GM23248 (cell line): ENCODE measurements around the gene ATP2B1. TPM values are rescaled to one million over a fixed set of nuclear protein-coding genes. Genes with fewer than 3 reads are reported as not detected.
A peak's percentile ranks its signal among the peaks of the same experiment; 100 is the strongest.

ENCODE experiments used
- DNase-seq: peaks from one replicate; pipeline ENCODE4 v3.0.0-alpha.2; 2015
- H2AFZ ChIP-seq: fragments of 200-600 bp; sonication (generic); 2 replicates; pipeline ENCODE4 v1.6.1; 2016; ENCODE audit warnings: antibody characterized with exemption
- H3F3A ChIP-seq: fragments of 200-600 bp; sonication (generic); 2 replicates; pipeline ENCODE4 v1.6.1; 2016; ENCODE audit warnings: mild to moderate bottlenecking, antibody characterized with exemption, mixed run types; ENCODE audit not compliant: insufficient read depth
- H3K27ac ChIP-seq: fragments of 200-600 bp; sonication (generic); 2 replicates; pipeline ENCODE4 v1.5.1; 2016; ENCODE audit warnings: mild to moderate bottlenecking
- H3K27me3 ChIP-seq: fragments of 200-600 bp; sonication (generic); replicated peaks from 2 replicates; pipeline ENCODE4 v1.6.1; 2016; ENCODE audit warnings: mild to moderate bottlenecking; ENCODE audit not compliant: insufficient read depth
- H3K36me3 ChIP-seq: fragments of 200-600 bp; sonication (generic); 2 replicates; pipeline ENCODE4 v1.6.1; 2016; ENCODE audit warnings: low read depth, mild to moderate bottlenecking
- H3K4me1 ChIP-seq: fragments of 200-600 bp; sonication (generic); 2 replicates; pipeline ENCODE4 v1.6.1; 2016; ENCODE audit warnings: mild to moderate bottlenecking; ENCODE audit not compliant: insufficient read depth
- H3K4me2 ChIP-seq: fragments of 200-600 bp; sonication (generic); one replicate; pipeline ENCODE4 v1.6.1; 2016; ENCODE audit warnings: mild to moderate bottlenecking; ENCODE audit not compliant: unreplicated experiment
- H3K4me3 ChIP-seq: fragments of 200-600 bp; sonication (generic); 2 replicates; pipeline ENCODE4 v1.5.1; 2016; ENCODE audit warnings: mild to moderate bottlenecking
- H3K79me2 ChIP-seq: fragments of 200-600 bp; sonication (generic); 2 replicates; pipeline ENCODE4 v1.6.1; 2016; ENCODE audit warnings: mild to moderate bottlenecking; ENCODE audit not compliant: insufficient read depth
- H3K9ac ChIP-seq: fragments of 200-600 bp; sonication (generic); 2 replicates; pipeline ENCODE4 v1.6.1; 2016; ENCODE audit warnings: mild to moderate bottlenecking
- H3K9me2 ChIP-seq: fragments of 200-600 bp; sonication (generic); 2 replicates; pipeline ENCODE4 v1.6.1; 2016; ENCODE audit warnings: mixed run types, mild to moderate bottlenecking, moderate library complexity; ENCODE audit not compliant: insufficient read depth
- H3K9me3 ChIP-seq: fragments of 200-600 bp; sonication (generic); one replicate; pipeline ENCODE4 v1.6.1; 2017; ENCODE audit warnings: low read depth
- H4K20me1 ChIP-seq: fragments of 200-600 bp; sonication (generic); 2 replicates; pipeline ENCODE4 v1.6.0; 2016; ENCODE audit not compliant: insufficient read depth
- EZH2 ChIP-seq: fragments of 200-600 bp; sonication (generic); IDR thresholded peaks from 2 replicates; pipeline ENCODE4 v1.6.1; 2018; ENCODE audit warnings: antibody characterized with exemption, mild to moderate bottlenecking; ENCODE audit not compliant: insufficient read depth, poor library complexity, severe bottlenecking
- EZH2phosphoT487 ChIP-seq: fragments of 200-600 bp; sonication (generic); IDR thresholded peaks from 2 replicates; pipeline ENCODE4 v1.6.1; 2018; ENCODE audit warnings: antibody characterized with exemption, moderate library complexity, mild to moderate bottlenecking, low read depth; ENCODE audit not compliant: insufficient read depth
- WGBS, 2 experiments: methylation state at CpG; one replicate each; pipeline ENCODE4 v1.1.6; 2015 to 2017; ENCODE audit warnings: low lambda C conversion rate in 2 of 2, low coverage in 1 of 2; ENCODE audit errors: missing lambda C conversion rate in 2 of 2; 5-methylcytosine and 5-hydroxymethylcytosine counted together
- in situ Hi-C: fragments of 300-500 bp; cut with MboI; formaldehyde crosslinking; loops from 2 replicates; pipeline ENCODE4 v1.15.0; 2020
- polyA plus RNA-seq: library from polyadenylated mRNA; unstranded; fragments of >200 nt; fragmentation: Nextera tagmentation; extraction: Ambion mirVana; gene quantifications from 2 replicates; pipeline ENCODE4 v1.2.1, GENCODE V29; 2016
- total RNA-seq: library from RNA; depleted of rRNA; stranded (reverse); fragments of >200 nt; shearing (Covaris generic); gene quantifications from 2 replicates; pipeline ENCODE4 v1.2.3, GENCODE V29; 2014

The ATP2B1 gene
- total and polyA plus RNA-seq, 2 experiments from 2014 or later, result 34.5 to 80.1 TPM

GRCh38 chr12:89695100-89695499 is 13.5 kb downstream of the ATP2B1 start:
- Histone ChIP-seq H3K9me2 (no peaks in the 10 kb centered on the region), H3F3A (0 out of 2 replicates have a peak, but pooled peaks cover 6% of the 10 kb centered on the region), H3K4me1 (peaks cover 23% of the 10 kb centered on the region), H2AFZ (no peak overlapping the region), H3K9ac (no peak overlapping the region), H3K27ac (no peak overlapping the region), H3K4me3 (no peak overlapping the region), H4K20me1 (peaks cover 18% of the 10 kb centered on the region; the same call in 1 of the 2 replicates), H3K4me2 (peak overlapping the region; percentile 44), H3K9me3 (no peaks in the 10 kb centered on the region), H3K79me2 (peaks cover 100% of the 10 kb centered on the region), H3K27me3 (no peaks in the 10 kb centered on the region), H3K36me3 (no peaks in the 10 kb centered on the region)
- 85 to 90% methylated on average over 2 of the region's 2 CpGs for WGBS, 2 experiments
- in situ Hi-C loops, result no loop called here
- TF ChIP-seq EZH2phosphoT487, result no peak
- TF ChIP-seq EZH2, result no peak
- peak; percentile 78 for DNase-seq

DNA sequence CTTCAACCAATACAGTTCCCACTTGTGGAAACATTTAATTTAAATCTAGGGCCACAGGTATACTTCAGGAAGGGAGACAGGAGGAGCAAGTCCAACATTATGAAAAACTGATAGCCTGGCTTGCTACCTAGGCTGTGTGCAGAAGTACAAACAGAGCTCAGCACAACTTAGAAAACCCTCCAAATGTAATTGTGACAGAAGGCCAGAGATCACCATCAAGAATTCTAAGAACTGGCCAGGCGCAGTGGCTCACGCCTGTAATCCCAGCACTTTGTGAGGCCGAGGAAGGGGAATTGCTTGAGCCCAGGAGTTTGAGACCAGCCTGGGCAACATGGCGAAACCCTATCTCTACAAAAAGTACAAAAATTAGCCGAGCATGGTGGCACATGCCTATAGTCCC is 14.1 kb downstream of the ATP2B1 start:
- Histone ChIP-seq H3K4me3 (no peak overlapping the region), H3K36me3 (no peaks in the 10 kb centered on the region), H4K20me1 (peaks cover 18% of the 10 kb centered on the region; the same call in 1 of the 2 replicates), H3K27ac (no peak overlapping the region), H3K27me3 (no peaks in the 10 kb centered on the region), H3K4me2 (no peak overlapping the region), H2AFZ (no peak overlapping the region), H3K4me1 (peaks cover 23% of the 10 kb centered on the region), H3K79me2 (peaks cover 100% of the 10 kb centered on the region), H3K9me2 (no peaks in the 10 kb centered on the region), H3K9me3 (no peaks in the 10 kb centered on the region), H3K9ac (no peak overlapping the region), H3F3A (0 out of 2 replicates have a peak, but pooled peaks cover 6% of the 10 kb centered on the region)
- TF ChIP-seq EZH2phosphoT487 (no peak), EZH2 (no peak)
- in situ Hi-C loops, result no loop called here
- 95 to 100% methylated on average over 5 of the region's 5 CpGs for WGBS, 2 experiments
- DNase-seq, result no peak

DNA sequence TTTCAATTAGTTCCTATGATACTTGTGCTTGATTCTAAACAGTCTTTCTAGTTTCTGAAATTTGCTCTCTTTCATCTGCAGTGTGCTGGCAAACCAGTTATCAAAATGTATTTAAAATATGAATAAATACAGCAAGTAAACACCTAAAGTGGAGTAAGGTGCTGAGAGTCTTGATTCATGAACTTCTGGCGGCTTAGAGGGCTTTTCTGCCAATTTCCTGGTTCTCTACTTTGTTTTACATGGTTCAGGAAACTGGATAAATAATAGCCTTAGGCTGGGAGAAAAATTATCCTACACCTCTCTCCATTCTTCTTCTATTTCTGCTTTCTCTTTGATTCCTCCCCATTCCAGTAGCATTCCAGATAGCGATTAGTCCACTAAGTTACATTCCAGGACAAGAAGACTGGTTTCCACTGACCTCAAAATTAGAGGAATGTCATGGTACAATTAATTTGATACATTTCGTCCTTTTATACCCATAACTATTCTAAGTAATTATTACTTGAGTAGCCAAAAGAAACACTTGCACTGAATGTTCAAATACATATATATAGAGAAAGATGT is 14.9 kb downstream of the ATP2B1 start:
- H2AFZ ChIP-seq, result no peak overlapping the region
- peaks cover 23% of the 10 kb centered on the region for H3K4me1 ChIP-seq
- WGBS, 2 experiments, result 94 to 99% methylated on average over 3 of the region's 3 CpGs
- H3K4me3 ChIP-seq, result no peak overlapping the region
- 0 out of 2 replicates have a peak, but pooled peaks cover 6% of the 10 kb centered on the region for H3F3A ChIP-seq
- no peaks in the 10 kb centered on the region for H3K27me3 ChIP-seq
- peaks cover 100% of the 10 kb centered on the region for H3K79me2 ChIP-seq
- H3K9me2 ChIP-seq, result no peaks in the 10 kb centered on the region
- no peak overlapping the region for H3K4me2 ChIP-seq
- no peak for TF ChIP-seq EZH2
- TF ChIP-seq EZH2phosphoT487, result no peak
- no peak overlapping the region for H3K27ac ChIP-seq
- in situ Hi-C loops, result no loop called here
- H3K36me3 ChIP-seq, result no peaks in the 10 kb centered on the region
- H3K9ac ChIP-seq, result no peak overlapping the region
- peaks cover 18% of the 10 kb centered on the region; the same call in 1 of the 2 replicates for H4K20me1 ChIP-seq
- H3K9me3 ChIP-seq, result no peaks in the 10 kb centered on the region
- no peak for DNase-seq

GRCh38 chr12:89692439-89692838 is 16.2 kb downstream of the ATP2B1 start:
- H3K27ac ChIP-seq, result no peak overlapping the region
- TF ChIP-seq EZH2phosphoT487, result no peak
- no peak for TF ChIP-seq EZH2
- H3K36me3 ChIP-seq, result no peaks in the 10 kb centered on the region
- H2AFZ ChIP-seq, result no peak overlapping the region
- in situ Hi-C loops, result no loop called here
- H3K9ac ChIP-seq, result no peak overlapping the region
- H3K4me2 ChIP-seq, result no peak overlapping the region
- peaks cover 18% of the 10 kb centered on the region; the same call in 1 of the 2 replicates for H4K20me1 ChIP-seq
- H3K9me2 ChIP-seq, result no peaks in the 10 kb centered on the region
- H3K79me2 ChIP-seq, result peaks cover 100% of the 10 kb centered on the region
- no peak overlapping the region for H3K4me3 ChIP-seq
- H3K9me3 ChIP-seq, result no peaks in the 10 kb centered on the region
- H3K27me3 ChIP-seq, result no peaks in the 10 kb centered on the region
- WGBS, 2 experiments, result 91 to 98% methylated on average over 1 of the region's 1 CpG
- DNase-seq, result no peak
- 0 out of 2 replicates have a peak, but pooled peaks cover 6% of the 10 kb centered on the region for H3F3A ChIP-seq
- H3K4me1 ChIP-seq, result peaks cover 23% of the 10 kb centered on the region
